Amniotic epithelial cell (primary cell): ENCODE data around the gene TNIP2.

Experiments used
- DNase-seq: peaks from one replicate; pipeline ENCODE4 v3.0.0-alpha.2; 2010; ENCODE audit warnings: low read depth

Gene TNIP2, protein sequence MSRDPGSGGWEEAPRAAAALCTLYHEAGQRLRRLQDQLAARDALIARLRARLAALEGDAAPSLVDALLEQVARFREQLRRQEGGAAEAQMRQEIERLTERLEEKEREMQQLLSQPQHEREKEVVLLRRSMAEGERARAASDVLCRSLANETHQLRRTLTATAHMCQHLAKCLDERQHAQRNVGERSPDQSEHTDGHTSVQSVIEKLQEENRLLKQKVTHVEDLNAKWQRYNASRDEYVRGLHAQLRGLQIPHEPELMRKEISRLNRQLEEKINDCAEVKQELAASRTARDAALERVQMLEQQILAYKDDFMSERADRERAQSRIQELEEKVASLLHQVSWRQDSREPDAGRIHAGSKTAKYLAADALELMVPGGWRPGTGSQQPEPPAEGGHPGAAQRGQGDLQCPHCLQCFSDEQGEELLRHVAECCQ

DNA sequence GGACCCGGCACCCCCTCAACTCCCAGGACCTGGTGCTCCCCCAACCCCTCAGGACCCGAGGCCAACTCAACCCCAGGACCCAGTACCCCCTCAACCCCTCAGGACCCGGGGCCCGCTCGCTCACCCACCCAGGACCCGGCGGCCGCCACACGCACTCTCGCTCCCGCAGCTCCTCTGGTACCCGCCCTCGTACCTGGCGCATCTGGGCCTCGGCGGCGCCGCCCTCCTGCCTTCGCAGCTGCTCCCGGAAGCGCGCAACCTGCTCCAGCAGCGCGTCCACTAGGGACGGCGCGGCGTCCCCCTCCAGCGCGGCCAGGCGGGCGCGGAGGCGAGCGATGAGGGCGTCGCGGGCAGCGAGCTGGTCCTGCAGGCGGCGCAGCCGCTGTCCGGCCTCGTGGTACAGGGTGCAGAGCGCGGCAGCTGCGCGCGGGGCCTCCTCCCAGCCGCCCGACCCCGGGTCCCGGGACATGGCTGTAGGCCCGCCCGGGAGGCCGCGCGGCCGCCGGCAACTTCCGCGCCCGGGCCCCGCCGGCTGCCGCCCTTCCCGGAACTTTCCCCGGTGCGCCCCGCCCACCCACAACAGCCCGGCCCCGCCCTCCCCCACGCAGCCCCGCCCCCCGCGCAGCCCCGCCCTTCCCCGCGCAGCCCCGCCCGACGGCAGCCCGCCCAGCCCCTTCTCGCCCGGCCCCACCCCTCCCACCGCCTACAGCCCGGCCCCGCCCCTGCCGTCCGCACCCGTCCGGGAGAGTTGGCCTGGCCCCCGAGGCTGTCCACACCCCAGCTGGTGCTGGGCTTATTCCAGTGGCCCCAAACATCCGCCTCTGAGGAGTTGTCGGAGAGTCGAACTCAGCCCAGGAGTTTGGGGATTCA lies at the start of gene TNIP2:
Gene TNIP2, minus strand, starts transcription at position 516 of the 870 bp plus-strand sequence. Its CDS starts 47 bp downstream, at position 469.
- DNase-seq = peak; percentile 62

DNA sequence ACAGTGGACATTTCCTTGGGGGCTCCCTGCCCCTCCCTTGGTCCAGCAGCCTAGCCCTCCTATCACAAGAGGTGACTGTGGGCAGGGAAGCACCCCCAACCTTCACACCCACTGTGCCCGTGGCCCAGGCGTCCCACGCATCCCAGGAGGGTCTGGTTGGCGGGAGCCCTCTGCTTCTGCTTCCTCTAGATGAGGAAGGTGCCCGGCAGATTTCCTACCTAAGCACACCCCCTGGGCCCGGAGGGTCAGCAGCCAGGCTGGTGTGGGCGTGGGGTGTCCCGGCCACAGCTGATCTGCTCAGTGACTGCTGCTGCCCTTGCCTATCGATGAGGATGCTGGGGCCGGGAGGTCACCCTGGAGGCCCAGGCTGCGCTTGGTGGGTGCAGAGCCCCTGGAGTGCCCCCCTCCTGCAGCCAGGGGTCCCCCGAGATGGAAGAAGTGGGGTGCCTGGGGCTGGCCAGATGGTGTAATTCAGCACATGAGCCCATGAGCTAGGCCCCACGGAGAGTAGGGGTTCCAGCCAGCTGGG lies 48.9 kb upstream of the TNIP2 start:
- DNase-seq = no peak

DNA sequence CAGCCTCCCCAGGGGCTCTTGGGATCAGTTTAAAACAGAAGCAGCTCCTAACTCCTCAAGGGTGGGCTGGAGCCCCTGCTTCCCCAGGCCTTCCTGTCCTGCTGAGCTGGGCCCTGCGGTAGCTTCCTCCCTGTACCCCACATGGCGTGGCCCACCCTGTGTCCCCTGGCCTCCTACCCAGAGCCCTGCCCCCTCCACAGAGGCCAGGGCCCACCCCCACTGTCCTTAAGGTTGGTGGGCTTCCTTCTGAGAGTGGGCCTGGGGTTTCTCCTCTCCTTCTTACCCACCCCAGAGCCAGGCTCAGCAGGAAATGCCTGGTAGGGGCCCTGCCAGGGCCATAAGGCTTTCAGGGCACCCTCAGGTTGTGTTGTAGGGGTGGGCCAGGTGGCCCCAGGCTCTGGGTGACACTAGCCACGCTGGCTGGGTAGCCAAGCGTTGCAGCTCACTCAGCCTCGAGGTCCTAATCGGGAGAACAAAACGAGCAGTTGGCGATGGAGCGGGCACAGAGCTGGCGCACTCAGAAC lies 48.4 kb upstream of the TNIP2 start:
- no peak for DNase-seq

DNA sequence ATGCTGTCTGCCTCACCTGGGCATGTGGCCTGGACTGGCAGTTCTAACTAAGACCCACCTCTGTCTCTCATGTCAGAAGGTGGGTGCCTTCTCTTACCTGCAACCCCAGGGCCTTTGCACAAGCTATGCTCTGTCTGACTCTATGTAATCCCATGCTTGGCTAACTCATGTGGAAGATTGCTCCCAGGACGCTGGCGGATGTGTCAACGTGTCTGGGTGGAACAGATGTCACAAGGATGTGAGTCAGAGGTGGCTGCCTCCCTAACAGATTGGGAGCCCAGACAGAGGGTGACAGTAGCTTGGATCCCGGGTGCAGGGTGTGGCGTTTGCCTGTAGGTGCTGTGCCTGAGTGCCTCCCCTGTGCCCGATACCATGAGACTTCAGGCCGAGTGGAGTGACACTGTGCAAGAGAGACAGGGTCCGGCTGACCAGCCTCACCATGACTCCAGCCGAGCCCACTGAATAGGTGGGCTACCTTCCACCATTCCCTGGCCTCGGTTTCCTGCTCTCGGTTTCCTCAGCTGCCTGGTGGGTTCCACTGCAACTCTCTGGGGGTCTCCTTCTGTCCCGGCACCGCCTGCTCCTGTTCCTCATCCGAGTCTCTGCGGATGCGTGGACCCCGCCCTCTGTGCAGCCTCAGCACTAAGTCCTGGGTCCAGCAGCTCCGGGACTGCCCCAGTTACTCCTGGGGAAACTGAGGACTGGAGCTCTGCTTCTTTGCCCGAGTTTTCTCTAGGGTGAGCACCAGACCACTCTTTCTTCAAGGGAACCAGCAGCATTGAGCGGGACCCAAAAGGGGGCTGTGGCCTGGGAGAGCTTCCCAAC lies 47.7 kb upstream of the TNIP2 start:
- DNase-seq = no peak

DNA sequence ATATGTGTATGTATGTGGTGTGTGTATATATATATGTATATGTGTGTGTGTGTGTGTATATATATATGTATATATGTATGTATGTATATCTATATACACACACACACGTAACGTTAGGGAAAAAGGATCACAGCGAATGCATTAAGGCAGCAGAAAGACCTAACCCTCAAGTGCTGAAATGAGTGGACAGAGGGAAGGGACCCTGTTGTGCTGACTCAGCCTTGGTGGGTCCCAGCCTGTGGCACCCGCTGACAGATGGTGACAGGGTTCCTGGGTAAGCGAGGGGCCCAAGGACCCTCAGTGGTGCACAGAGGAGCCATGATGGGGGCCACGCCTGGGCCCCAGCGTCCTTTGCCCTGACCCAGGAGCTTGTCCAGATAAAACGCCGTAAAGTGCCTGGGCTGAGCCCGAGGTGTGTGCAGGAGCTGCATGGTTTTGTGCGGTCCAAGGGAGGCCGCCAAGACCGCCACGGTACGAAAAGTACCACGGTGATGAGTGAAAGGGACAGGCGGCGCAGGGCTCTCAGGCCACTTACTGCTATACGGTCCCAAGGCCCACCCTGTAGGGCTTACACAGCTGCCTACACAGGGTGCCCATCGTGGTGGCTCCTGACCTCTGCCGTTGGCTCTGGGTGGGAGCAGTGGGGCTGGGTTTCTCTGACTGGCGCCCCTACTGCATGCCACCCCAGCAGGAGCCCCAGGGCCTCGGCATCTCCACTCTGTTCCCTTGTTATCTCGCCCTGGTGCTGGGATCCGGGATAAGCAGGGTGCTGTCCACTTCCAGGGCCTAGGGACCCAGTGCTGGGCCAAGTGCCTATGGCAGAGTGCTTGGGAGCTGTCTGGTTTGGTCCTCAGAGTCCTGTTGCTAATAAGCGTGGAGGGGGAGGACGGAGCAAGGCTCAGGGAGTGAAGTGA lies 46.7 kb upstream of the TNIP2 start:
- DNase-seq = no peak

DNA sequence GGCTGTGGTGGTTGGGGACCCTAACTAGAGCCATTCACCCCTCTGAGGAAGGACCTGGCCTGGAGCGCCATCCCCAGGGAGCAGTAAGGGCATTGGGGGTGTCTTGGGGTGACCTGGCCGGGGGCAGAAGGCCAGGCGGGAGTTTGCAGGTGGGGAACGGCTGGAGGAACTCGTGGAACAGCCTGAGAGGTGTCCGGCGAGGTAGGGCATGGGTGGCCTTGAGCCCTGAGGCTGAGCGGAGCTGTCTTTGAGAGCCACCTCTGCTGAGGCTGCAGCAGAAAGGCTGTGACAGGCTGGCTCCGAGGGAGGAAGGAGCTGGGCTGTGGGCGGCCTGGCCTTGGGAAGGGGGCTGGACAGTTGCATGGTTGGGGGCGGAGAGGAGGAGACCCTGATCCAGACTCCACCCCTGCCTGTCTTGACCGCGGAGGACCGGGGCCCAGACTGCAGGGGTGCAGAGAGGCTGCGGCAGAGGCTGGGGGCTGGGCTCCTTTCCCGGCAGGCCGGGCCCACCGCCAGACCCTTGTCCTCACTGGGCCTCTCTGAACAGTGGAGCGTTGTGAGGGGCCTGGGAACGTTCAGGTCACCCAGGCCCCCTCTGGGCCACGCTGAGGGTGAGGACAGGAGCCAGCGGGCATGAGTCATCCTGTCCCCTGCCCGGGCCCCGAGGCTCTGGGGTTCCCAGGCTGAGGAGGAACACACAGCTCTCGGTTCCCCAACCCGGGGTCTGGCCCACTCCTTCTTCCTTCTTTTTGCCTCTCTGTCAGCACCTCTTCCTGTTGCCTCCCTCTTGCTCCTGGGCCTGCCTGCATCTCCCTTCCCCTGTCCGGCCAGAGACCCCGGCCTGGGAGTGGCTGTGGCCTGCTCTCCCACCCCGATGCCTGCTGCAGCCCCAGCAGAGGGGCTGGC lies 44.8 kb upstream of the TNIP2 start:
- peak; percentile 57 for DNase-seq

DNA sequence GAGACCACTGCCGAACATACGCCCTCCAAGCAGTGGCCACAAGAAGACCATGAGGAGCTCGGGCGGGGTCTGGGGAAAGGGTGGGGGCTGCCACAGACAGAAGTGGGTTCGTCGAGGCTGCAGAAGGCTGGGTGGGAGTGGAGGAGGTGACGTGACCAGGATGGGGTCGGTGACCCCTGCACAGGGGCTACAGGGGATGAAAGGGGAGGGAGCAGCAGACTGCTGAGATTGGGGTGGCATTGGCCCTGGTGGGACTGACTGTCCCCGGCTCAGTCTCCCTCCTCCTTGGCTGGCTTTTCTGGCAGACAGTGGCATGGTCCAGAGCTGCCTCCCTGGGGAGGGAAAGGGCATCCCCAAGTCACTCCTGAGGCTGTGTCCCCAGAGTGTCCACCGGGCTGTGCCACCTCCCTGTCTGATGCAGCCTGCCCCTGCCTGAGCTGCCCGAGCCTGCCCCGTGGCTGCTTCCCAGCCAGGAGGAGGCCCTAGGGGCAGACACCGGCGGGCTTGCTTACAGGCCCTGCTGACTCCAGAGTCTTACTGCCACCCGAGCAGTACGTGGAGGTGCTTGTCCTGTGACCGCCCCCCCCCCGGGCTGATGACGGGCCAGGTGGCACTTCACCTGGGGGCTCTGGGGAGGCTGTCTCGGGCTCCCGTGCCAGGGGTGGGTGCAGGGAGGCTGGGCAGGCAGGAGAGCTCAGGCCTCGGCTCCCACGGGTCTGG lies 44.0 kb upstream of the TNIP2 start:
- no peak for DNase-seq

DNA sequence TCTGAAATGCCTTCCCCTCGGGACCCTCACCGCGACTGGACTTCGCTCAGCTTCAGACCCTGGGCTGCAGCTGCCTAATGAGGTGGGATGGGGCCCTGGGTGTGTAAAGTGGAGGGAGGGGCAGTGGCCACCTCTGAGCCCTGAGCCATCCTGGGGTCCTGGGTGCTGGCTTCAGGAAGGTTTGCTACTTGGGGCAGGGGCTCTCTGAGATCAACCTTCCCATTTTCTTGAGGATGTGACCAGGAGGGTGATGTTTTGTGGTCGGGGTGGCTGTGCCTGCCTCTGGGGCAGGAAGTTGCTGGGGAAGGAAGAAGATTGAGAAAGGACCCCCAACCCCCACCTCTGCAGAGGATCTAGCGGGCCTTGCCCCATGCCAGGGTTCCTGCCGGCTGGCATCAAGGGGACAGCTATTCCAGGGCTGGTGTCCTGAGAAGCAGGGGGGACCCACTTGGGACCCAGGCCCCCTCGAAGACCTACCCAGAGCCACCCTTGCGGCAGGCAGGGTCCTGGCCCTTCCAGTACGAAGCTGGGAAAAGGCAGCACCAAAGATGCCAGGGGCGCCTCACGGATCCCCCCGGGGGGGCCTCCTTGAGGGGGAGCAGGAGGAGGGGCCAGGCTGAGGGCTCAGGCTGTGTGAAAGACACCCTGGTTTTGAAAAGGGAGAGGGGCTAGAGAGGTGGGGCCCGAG lies 43.2 kb upstream of the TNIP2 start:
- no peak for DNase-seq

DNA sequence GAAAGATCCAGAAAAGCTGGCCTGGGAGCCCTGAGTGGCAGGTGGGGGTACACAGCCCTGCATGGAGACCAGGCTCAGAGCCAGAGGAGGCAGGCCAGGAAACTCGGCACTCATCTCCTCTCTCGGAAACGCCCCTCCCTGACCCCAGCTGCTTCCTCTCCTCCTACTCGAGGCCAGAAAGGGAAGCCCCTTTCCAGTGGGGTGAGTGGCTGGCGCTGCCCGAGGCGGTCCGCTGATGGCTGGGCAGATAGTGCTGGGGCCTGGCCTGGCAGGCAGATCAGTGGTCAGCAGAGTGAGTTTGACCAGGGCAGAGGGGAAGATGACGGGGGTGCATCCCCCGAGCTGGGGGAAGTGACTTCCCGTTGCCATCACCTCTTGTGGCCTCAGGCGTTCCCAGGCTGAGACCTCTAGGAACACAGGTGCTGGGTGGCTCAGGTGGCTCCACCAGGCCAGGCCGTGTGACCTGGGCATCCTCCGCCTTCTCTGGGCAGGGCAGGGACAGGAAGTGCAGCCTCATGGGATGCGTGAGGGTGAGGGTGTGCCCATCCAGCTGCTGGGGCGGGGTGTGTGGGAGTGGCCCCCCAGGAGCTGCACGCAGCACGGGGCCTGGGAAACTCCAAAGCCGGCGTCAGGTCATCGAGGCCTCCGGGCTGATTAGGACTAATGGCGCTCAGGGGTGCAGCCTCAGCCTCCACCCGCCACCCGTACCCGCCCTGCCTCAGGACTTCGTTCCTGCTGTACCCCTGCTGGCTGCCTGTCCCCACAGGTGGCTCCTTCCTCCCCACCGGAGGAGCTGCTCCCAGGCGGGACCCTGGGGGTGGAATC lies 42.5 kb upstream of the TNIP2 start:
- peak; percentile 24 for DNase-seq

DNA sequence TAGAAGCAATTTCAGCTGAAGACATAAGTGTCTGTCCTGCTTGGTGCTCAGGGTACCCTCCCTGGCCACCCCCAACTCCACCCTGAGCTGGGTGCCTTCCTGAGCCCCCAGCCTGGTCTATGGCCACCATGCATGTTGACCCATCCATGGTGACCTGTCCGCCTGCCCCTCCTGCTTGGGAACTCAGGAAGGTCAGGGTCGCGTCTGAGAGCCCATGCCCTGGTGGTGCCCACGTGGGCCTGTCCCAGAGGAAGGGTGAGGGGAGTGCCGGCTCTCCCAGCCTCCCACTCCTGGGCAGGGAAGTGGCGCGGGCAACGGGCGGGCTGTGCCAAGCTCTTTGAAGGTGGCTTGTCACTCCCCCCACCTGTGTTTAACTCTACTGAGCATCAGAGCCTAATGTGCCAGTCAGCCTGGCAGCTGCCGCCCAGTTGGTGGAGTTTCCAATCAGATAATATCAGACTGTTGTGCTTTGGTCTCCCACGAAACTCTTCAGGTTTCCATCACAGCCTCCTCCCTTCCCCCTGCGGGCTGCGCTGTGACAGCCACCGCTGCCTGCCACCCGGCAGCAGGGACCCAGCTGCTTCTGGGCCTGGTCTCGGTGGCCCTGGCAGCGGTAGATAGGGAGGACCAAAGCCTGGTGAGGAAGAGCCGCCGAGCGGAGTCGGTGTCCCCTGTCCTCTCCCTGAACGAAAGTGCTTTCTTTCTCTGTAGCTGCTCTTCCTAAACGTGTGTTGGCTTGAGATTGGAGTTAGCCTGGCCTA lies 41.6 kb upstream of the TNIP2 start:
- no peak for DNase-seq

DNA sequence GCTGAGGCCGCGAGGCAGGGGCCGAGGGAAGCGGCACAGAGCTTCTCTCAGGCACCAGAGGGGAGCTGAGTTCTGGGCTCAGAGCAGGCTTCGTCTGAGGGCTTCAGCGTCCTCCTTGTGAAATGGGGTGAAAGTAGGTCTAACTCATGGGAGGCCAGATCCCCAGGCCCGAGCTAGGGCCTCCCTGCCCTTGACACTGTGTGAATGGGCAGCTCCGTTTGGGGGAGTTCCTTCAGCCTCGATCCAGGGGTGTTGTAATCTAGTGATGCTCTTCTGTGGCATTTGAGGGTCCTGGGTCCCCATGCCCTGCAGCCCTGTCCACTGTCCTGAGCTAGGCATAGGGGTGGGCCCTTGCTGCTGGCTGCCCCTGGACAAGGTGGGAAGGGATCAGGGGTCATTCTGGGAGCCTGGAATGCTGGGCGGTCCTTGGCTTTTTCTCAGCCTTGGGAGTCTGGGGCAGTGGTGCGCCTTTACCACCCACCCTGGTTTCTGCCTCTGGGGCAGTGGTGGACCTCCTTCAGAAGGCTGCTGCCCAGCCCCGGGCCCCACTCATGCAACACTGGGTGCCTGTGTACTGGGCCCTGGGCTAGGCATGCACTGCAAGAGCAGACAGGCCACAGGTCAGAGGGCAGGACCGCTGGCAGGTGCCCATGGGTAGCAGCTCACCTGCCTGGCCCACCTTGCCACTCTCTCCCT lies 40.9 kb upstream of the TNIP2 start:
- no peak for DNase-seq

DNA sequence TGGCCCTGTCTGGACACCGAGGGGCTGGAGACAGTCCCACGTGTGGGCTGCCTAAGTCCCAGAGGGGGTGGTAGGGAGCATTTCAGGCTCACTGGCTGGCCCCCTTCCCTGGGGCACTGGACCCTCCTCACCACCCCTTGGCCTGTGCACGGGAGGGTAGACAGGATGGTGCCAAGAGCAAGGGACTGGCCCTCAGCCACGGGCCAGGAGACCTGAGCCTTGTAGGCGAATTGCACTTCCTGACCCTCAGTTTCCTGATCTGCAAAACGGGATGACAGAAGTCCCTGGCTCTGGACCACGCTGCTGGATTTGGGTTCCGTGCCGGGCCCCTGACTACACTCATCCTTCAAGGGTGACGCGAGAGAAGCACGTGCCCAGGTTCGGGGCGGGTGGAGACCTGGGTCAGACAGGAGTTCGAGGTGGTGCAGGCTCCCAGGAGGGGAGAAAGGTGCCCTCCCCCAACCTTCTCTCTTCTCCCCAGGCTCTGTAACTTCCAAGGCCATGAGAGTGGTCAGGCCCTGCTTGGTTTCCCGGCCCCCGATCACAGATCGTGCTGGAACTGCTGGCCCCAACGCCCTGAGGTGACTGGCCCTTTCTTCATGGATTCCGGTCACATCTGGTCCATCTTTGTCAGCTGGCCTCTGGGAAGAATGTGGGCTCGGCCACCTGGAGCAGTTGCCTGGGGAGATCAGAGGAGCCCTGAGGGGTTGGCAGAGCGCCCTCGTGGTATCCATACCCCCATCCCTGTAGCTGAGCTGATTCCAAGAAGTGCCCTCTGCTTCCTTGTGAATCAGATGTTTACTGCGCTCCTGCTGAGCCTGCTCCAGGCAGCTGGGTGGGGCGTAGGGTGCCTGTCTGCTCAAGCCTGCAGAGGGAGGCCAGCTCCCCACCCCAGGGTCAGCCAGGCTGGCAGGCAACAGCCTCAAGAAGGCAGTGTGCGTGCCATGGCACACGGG lies 40.0 kb upstream of the TNIP2 start:
- peak; percentile 81 for DNase-seq

DNA sequence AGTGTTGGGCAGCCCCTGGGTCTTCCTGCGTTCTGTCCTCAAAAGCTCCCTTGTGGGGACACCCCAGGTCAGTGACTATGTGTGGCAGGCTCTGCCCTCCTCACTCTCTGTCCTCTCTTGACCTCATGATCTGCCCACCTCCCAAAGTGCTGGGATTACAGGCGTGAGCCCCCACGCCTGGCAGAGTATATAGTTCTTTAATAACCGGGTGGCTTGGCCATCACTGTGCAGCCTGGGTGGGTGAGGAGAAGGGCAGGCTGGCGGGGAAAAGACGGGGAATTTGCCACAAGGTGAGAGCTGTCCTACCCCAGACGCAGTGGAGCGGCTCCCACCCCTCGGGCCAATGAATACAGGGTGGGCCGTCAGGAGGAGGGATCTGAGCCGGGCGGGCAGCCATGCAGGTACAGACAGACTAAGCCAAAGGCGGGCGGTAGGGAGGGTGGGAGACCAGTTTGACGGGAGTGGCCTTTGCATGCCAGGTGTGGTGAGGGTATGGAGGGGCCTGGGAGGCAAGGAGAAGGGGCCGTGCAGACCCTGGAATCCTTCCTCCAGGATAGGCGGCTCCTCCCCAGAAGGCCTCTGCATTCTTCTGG lies 39.3 kb upstream of the TNIP2 start:
- DNase-seq = no peak
